Neutrophil (primary cell): ENCODE results near the gene DCP2.

Experiments
- H3K27ac ChIP-seq: fragments of 200-600 bp; sonication (generic); 2 replicates; pipeline ENCODE4 v1.5.1; 2016; ENCODE audit warnings: mild to moderate bottlenecking, moderate library complexity
- H3K27me3 ChIP-seq: fragments of 200-600 bp; sonication (generic); 2 replicates; pipeline ENCODE4 v1.6.0; 2016; ENCODE audit warnings: mild to moderate bottlenecking
- H3K36me3 ChIP-seq: fragments of 200-600 bp; sonication (generic); 2 replicates; pipeline ENCODE4 v1.5.1; 2017
- H3K4me1 ChIP-seq, 2 experiments: fragments of 200-600 bp in 1 of 2; sonication (generic) in 1 of 2; 1 replicate in 1 of 2; 2 replicates in 1 of 2; pipeline versions ENCODE4 v1.5.1 to v1.6.1; 2013 to 2016; ENCODE audit warnings: low read depth in 1 of 2, low read length in 1 of 2, mild to moderate bottlenecking in 1 of 2, moderate library complexity in 1 of 2; ENCODE audit not compliant: control insufficient read depth in 1 of 2, insufficient read depth in 1 of 2
- H3K4me3 ChIP-seq, 2 experiments: fragments of 200-600 bp in 1 of 2; sonication (generic) in 1 of 2; 1 replicate in 1 of 2; 2 replicates in 1 of 2; pipeline ENCODE4 v1.5.1; 2013 to 2016; ENCODE audit warnings: low read depth in 1 of 2, low read length in 1 of 2, mild to moderate bottlenecking in 1 of 2, moderate library complexity in 1 of 2
- H3K9me3 ChIP-seq: fragments of 200-600 bp; sonication (generic); 2 replicates; pipeline ENCODE4 v1.5.1; 2016
- TF ChIP-seq, protein P1 (sequence below): fragments of 200-600 bp; sonication (generic); IDR thresholded peaks from 2 replicates; pipeline ENCODE4 v1.5.1; 2016; ENCODE audit warnings: antibody characterized with exemption

DCP2 gene

DNA sequence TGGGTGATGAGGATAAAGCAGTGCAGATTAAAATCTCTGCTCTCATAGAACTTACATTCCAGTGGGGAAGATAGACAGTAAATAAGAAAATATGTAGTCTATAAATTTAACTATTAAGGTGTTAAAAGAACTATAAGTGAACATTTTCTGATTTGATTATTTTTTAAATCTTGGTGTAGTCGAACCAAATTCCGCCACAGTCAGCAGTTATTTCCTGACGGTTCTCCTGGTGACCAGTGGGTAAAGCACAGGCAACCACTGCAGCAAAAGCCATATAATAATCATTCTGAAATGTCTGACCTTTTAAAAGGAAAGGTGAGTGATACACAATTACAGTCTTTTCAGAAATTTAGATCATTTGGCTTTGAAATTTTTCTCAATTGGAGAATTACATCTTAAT, 27.2 kb downstream of the DCP2 start:
- Histone ChIP-seq H3K27ac (no peak overlapping the region), H3K4me3 (no peak overlapping the region), H3K9me3 (no peaks in the 10 kb centered on the region), H3K36me3 (peaks cover 88% of the 10 kb centered on the region), H3K4me1 (peaks cover 6 to 7% of the 10 kb centered on the region in 2 experiments), H3K27me3 (no peaks in the 10 kb centered on the region)
- TF ChIP-seq, protein P1, sequence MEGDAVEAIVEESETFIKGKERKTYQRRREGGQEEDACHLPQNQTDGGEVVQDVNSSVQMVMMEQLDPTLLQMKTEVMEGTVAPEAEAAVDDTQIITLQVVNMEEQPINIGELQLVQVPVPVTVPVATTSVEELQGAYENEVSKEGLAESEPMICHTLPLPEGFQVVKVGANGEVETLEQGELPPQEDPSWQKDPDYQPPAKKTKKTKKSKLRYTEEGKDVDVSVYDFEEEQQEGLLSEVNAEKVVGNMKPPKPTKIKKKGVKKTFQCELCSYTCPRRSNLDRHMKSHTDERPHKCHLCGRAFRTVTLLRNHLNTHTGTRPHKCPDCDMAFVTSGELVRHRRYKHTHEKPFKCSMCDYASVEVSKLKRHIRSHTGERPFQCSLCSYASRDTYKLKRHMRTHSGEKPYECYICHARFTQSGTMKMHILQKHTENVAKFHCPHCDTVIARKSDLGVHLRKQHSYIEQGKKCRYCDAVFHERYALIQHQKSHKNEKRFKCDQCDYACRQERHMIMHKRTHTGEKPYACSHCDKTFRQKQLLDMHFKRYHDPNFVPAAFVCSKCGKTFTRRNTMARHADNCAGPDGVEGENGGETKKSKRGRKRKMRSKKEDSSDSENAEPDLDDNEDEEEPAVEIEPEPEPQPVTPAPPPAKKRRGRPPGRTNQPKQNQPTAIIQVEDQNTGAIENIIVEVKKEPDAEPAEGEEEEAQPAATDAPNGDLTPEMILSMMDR: no peak

DNA sequence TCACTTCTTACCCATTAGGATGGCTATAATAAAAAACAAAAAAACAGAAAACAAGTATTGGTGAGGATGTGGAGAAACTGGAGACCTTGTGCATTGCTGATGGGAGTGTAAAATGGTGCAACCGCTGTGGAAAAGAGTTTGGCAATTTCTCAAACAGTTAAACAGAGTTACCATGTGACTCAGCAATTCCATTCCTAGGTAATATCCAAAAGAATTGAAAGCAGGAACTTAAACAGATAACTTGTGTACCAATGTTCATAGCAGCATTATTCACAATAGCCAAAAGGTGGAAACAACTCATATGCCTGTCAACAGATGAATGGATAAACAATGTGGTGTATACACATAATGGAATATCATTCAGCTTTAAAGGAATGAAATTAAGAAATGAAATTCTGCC, 28.9 kb downstream of the DCP2 start:
- TF ChIP-seq, protein P1: no peak
- Histone ChIP-seq H3K36me3 (peaks cover 92% of the 10 kb centered on the region), H3K4me1 (peaks cover 6 to 7% of the 10 kb centered on the region in 2 experiments), H3K27me3 (no peaks in the 10 kb centered on the region), H3K27ac (peak overlapping the region; percentile 26), H3K4me3 (no peak overlapping the region), H3K9me3 (no peaks in the 10 kb centered on the region)

DNA sequence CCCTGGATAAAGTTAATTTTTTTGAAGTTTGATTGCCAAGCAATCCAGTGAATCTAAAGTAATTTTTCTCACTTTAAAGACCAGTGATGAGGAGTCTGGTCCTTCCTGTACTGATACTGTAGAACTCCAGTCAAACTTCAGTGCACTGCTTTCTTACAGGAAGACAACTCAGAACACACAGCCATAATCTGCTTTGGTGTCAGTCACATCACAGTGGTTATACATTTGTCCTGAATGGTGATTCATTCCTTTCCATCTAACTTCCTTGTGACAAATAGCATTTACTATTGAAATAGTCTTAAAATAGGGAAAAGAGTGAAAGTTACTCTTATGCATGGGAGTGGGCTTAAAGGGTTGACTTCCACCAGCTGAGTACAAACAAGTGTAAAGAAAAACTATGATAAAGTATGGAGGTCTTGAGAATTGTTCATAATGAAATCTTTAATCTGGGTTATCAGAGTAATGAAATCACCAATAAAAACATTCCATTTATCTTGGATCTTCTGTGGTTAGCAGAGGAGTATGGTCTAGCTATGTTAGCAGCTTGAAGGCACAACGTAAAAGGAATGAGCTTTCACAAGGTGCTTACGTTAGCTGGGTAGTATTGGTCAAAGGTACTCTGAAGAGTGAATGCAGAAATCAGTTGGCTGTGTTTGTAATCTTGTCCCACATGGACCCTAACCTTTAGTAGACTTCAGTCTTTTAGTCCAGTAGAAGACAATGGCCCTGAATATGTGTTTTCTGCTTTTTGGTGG, 41.5 kb downstream of the DCP2 start:
- Histone ChIP-seq H3K27ac (no peak overlapping the region), H3K4me1 (peaks cover 4 to 10% of the 10 kb centered on the region in 2 experiments)

DNA sequence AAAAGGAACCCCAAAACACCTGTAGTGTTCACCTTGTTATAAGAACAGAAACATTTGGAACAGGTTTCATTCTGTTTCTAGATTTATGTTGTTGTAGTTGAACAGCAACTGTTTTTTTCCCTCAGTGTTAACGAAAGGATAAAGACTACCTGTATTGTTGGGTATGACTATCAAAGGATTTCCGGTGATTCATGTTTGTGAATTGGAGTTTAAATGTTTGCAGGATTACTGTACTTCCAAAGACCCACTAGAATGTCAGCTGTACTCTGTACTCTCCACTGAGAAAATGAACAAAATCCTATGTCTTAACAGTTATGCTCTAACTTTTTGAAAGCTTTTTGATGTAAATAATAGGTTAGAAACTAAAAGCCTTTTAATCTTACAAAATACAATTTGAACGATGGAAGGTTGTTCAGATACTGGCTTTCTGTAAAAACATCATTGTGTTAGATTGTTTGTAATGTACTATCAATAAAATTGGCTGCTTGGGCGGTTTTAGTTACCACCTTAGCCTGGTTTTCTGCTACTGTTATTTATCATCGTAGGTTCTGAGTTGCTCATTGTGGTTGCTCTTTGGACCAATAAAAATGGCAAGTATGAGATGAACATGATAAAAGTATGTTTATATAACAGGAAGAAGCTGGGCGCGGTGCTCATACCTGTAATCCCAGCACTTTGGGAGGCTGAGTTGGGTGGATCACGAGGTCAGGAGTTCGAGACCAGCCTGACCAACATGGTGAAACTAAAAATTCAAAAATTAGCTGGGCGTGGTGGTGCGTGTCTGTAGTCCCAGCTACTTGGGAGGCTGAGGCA, 44.1 kb downstream of the DCP2 start:
- H3K4me1 ChIP-seq: peaks cover 4 to 10% of the 10 kb centered on the region in 2 experiments
- H3K27me3 ChIP-seq: no peaks in the 10 kb centered on the region
- TF ChIP-seq, protein P1: no peak
- H3K4me3 ChIP-seq: no peak overlapping the region
- H3K36me3 ChIP-seq: peaks cover 74% of the 10 kb centered on the region
- H3K9me3 ChIP-seq: no peaks in the 10 kb centered on the region
- H3K27ac ChIP-seq: no peak overlapping the region

More for the DNA sequence above, 41.5 kb downstream of the DCP2 start:
- TF ChIP-seq, protein P1: no peak
- no peaks in the 10 kb centered on the region for H3K27me3 ChIP-seq
- peaks cover 87% of the 10 kb centered on the region for H3K36me3 ChIP-seq
- H3K9me3 ChIP-seq: no peaks in the 10 kb centered on the region
- H3K4me3 ChIP-seq: no peak overlapping the region

DNA sequence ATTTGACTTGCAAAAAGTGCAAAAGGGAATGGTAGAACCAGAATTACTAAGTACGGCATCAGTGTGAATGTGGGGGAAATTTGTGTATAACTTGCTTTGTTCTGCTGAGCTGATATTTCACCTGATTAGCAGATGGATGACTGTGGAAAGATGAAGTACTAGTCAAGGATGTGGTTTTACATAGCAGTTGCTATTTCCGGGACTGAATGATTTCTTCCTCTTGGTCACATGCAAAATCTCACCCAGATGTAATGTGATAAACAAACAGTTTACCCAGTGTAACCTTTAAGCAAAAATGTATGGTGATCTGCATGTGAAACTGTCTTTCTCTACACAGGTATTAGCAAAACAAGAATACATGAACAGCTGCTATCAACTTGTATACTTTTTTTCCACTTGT, 46.1 kb downstream of the DCP2 start:
- no peaks in the 10 kb centered on the region for H3K27me3 ChIP-seq
- peaks cover 4 to 10% of the 10 kb centered on the region in 2 experiments for H3K4me1 ChIP-seq
- peak overlapping the region; percentile 62 for H3K27ac ChIP-seq
- TF ChIP-seq, protein P1: no peak
- H3K36me3 ChIP-seq: peaks cover 75% of the 10 kb centered on the region
- no peaks in the 10 kb centered on the region for H3K9me3 ChIP-seq
- H3K4me3 ChIP-seq: no peak overlapping the region
